A673 (cell line): Measurements from ENCODE around the gene BPIFB1.

Experiments
- CTCF ChIP-seq: fragments of 300-800, 200-600 bp; sonication (generic); conservative IDR thresholded peaks from 2 replicates; pipeline ENCODE4 v1.5.1; 2017; ENCODE audit warnings: low read depth, mild to moderate bottlenecking, antibody characterized with exemption, low read length, moderate library complexity, mixed read lengths
- EZH2 ChIP-seq: fragments of 200-600 bp; sonication (generic); IDR thresholded peaks from 2 replicates; pipeline ENCODE4 v1.6.1; 2017; ENCODE audit warnings: borderline replicate concordance, low read depth, mild to moderate bottlenecking, mixed read lengths, antibody characterized with exemption, low read length; ENCODE audit not compliant: poor library complexity, severe bottlenecking

GRCh38 chr20:33291830-33292355 is 8.9 kb downstream of the BPIFB1 start:
- TF ChIP-seq CTCF (peak; percentile 99), EZH2 (no peak)
